HG02973 (cell line): ENCODE data around the gene PUS1.

Experiments
- ATAC-seq: cut with Tn5 transposase; IDR thresholded peaks from one replicate; pipeline ENCODE4 v1.9.1; 2021; ENCODE audit warnings: moderate library complexity; ENCODE audit not compliant: unreplicated experiment

The PUS1 gene

DNA sequence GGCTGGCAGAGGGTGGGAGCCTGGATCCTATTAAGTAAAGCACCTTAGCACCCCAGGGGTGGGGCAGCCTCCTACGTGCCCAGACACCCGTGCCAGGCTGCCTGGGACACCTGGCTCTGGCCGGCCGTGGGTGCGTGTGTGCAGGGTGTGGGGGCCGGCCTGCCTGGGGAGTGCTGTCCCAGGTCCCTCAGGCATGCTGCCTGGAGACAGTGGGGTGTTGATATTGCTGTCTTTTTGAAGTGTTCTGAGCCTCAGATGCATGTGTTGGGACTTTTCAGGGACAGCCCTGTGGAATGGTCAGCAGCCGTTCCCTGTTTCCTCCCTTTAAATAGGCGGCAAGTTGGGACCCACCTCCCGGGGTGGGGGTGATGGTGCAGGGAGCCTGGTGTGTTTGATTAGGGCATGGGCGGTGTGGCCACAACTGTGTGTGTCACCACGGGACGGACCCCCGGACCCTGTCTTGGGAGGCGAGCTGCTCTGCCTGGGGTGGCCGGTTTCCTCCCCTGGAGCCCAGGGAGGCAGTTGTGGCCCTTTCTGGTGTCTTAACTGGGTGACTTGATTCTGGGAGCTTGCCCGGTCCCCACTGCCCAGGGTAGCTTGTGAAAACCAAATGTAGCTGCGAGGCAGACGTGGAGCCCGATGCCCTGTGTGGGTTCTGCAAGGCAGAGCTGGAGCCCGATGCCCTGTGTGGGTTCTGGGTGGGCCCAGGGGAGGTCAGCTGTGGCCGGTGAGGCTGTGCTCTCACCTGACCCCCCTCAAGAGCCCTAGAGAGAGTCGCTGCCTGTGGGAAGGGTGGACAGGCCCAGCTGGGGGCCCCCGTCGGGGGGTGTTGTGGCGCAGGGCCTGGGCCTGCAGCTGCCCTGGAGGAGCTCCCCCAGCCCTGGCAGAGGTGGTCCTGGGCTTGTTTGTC is 26.5 kb upstream of the PUS1 start:
- no peak for ATAC-seq

DNA sequence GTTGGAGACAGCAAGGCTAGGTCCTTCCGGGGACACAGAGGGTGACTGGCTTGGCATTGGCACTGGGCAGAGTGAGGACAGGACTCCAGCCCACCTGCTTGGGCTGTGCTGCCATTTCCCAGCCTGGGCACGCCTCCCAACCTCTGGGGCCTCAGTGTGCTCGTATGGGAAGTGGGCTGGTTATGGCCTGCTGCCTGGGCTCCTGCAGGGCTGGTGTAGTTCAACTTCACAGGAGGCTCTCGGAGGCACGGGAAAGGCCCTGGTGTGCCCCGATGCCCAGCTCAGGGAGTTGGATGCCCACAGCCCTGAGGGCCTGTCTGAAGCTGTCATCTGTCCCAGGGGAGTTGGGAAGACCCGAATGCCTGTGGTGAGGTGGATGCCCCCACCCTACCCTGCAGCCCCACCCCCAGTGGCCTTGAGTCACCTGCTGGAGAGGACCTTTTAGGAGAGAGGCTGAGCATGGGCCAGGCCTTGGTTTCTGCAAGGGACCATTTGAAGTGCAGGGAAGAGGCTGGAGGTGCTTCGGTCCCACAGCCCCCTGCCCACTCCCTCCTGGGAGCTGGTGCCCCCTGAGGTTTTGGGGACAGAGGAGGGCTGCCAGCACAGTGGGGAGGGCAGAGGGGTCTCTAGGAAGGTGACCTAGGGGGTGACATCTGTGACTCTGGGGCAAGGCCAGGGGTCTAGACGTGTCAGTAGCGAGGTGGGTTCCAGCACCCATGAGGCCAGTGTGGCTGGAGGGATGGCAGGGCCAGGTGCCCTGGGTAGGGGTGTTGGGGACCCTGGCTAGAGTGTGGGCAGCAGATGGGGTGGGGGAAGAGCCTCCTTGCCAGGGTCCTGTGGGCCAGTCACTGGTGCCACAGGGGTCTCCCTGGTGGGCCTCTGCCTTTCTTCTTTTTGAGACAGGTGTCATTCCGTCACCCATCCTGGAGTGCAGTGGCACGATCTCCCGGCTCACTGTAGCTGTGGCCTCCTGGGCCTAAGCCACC is 25.5 kb upstream of the PUS1 start:
- no peak for ATAC-seq

DNA sequence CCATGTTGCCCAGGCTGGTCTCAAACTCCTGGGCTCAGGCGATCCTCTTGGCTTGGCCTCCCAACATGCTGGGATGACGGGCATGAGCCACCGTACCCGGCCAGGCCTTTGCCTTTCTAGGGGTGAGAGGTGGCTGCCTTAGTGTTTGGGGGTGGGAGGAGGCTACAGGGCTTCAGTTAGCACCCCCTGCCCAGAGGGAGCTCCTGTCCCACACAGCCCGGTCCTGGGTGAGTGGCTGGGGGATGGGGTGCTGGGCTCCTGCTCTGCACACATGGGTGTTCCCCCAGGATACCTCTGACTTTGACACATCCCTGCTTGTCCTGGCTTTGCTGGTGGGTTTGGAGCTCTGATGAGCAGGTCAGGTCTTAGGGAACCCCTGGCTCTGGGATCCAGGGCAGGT is 24.7 kb upstream of the PUS1 start:
- ATAC-seq: no peak

GRCh38 chr12:131905081-131905629 is 23.9 kb upstream of the PUS1 start:
- no peak for ATAC-seq

DNA sequence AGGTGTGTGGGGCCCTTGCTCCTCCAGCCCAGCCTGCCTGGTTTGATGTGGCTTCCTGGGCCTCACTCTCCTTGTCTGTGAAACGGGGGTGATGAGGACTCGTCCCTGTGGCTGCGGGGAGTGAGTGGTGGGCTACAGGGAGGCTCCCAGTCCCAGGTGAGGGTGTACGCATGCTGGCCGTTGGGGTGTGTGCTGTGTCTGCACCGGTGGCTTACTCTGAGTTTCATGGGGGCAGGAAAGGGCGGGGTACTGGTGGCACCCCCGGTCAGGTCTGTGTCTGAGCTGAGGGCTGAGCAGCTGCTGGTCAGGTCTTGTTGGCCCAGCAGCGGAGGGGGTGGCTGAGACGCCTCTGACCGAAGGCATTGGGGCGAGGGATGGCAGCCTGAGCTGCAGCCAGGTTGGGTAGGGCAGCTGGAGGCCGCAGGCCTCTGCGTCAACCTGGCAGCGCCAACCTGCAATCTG is 23.4 kb upstream of the PUS1 start:
- no peak for ATAC-seq

- no peak for ATAC-seq
Measured at GRCh38 chr12:131907379-131908091, 21.5 kb upstream of the PUS1 start.

GRCh38 chr12:131908092-131909080 is 20.7 kb upstream of the PUS1 start:
- no peak for ATAC-seq

GRCh38 chr12:131909081-131909751 is 19.9 kb upstream of the PUS1 start:
- ATAC-seq: no peak

GRCh38 chr12:131909752-131910219 is 19.3 kb upstream of the PUS1 start:
- no peak for ATAC-seq

- ATAC-seq: no peak
Measured at GRCh38 chr12:131910302-131911027, 18.6 kb upstream of the PUS1 start.

DNA sequence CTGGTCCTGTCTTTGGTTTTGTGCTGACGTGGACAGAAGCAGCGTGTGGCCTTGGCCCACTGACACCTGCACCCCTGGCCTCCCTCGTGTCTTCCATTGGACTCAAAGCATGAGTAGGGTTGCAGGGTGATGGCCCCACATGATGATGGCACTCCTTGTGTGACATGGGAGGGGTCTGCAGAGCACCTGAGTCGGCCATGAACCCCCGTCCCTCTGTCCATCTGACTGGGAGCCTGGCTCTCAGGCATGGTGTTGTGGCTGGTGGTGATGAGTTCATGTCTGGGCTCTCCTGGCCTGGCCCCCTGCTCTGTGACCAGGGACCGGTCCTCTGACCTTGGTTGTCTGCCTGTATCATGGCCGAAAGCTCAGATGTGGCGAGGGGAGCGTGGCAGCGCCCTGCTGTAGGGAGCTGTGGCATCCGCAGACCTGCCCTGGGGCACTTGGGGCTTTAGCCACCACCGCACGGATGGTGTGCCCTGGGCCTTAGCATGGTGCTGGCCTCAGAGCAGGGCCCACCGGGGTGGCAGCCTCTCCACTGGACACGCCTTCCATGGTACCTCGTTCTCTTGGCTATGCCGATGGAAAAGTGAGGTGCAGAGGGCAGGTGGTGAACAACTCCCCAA is 17.9 kb upstream of the PUS1 start:
- ATAC-seq: no peak

DNA sequence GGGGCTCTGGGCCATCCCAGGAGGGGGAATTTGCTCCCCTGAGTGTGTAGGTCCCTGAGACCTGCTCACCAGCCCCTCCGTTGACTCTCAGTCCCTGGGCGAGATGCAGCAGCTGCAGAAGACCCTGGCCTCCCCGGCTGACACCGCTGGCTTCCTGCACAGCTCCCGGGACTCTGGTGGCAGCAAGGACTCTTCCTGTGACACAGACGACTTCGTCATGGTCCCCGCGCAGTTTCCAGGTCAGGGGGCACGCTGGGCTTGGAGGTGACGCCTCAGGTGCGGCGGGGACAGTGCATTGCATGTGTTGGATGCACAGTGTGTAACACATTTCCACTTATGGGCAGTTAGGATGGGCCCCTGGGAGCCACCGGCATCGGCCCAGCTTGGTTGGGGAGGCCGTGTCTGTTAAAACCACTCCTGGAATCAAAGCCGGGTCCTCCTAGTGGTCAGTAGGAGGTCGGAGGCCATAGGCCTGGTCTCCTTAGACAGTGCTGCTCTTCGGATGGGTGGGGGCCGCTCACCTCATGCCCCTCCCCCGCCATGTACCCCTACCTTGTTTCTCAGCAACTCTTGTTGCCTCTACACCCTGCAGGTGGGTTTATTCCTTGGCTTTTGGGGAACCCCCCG is 17.1 kb upstream of the PUS1 start:
- ATAC-seq: no peak

DNA sequence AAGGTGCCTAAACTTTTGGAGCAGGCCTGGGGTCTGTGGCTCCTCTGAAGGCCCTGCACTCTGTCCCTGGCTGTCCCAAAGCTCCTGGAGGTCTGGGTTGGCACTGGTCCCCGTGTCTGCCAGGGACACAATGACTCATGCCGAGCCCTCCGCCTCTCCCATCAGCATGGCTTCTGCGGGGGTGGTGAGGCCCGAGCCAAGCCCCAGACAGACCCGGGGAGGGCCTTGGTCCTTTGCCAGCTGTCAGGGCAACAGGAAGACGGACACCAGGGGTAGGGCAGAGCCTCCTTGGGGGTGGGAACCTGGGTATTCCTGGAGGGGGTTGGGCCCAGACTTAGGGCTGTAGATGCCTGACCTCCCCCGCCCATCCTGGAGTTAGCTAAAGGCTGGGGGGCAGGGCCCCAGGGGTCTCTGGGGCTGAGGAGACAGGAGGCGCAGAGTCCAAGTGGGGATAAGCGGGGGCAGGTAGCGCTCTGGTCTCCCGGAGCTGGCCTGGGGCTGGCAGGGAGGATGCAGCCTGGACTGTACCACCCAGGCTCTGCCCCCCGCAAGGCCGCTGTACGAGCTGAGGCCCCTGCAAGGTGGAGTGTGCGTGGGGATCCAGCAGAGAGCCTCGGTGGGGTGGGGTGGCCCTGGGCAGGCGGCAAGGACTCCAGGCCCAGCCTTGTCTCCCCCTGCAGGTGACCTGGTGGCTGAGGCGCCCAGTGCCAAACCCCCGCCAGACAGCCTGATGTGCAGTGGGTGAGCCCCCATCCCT is 16.4 kb upstream of the PUS1 start:
- no peak for ATAC-seq

DNA sequence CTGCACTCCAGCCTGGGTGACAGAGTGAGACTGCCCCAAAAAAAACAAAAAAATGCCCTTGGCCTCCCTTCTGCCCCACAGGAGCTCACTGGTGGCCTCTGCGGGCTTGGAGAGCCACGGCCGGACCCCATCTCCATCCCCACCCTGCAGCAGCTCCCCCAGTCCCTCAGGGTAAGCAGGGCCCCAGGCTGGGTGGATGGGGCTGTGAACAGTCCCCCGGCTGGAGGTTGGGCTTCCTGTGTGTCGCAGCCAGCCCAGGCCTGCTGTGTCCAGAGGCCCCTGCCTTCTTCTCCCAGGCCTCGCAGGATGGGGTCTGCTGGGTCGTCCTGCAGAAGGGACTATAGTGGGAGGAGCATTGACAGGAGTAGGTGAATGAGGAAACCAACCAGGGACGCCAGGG is 15.4 kb upstream of the PUS1 start:
- ATAC-seq: no peak

- no peak for ATAC-seq
Measured at GRCh38 chr12:131914179-131914702, 14.8 kb upstream of the PUS1 start.

DNA sequence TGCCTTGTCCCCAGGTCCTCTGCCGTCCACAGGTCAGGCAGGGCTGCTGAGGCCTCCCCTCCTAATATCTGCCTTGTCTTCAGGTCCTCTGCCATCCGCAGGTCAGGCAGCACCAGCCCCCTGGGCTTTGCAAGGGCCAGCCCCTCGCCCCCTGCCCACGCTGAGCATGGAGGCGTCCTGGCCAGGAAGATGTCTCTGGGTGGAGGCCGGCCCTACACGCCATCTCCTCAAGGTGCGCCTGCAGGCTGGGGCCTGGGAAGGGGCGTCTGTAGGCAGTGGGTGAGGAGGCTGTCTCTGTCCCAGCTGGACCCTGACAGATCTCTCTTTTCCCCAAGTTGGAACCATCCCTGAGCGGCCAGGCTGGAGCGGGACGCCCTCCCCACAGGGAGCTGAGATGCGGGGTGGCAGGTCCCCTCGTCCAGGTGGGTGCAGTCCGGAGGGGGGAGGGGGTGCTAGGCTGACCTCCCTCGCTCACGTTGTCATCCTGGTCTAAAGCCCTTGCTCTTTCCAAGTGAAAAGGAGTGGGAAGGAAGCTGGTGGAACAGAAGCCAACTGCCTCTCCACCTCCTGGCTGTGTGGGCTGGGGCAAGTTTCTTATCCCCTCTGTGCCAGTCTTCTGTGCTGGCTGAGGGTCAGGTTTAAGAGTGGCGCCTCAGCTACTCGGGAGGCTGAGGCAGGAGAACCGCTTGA is 13.9 kb upstream of the PUS1 start:
- ATAC-seq: no peak
